Nephron progenitor cell (in vitro differentiated cells): ENCODE measurements around the gene MFNG.

ENCODE experiments used
- DNase-seq: peaks from one replicate; pipeline ENCODE4 v3.0.0; 2021
- H3K27ac Mint-ChIP-seq: 2 replicates; pipeline ENCODE4 v1.8.0; 2021; ENCODE audit warnings: mild to moderate bottlenecking, moderate library complexity, mixed read lengths
- H3K27me3 Mint-ChIP-seq: 2 replicates; pipeline ENCODE4 v1.8.0; 2021; ENCODE audit warnings: mild to moderate bottlenecking, low read depth, mixed read lengths; ENCODE audit not compliant: poor library complexity
- H3K36me3 Mint-ChIP-seq: 2 replicates; pipeline ENCODE4 v1.8.0; 2021; ENCODE audit warnings: low read depth, mixed read lengths
- H3K4me1 Mint-ChIP-seq: 2 replicates; pipeline ENCODE4 v1.8.0; 2021; ENCODE audit warnings: mixed read lengths
- H3K4me3 Mint-ChIP-seq: 2 replicates; pipeline ENCODE4 v1.8.0; 2021; ENCODE audit warnings: mild to moderate bottlenecking, moderate library complexity, mixed read lengths
- H3K9me3 Mint-ChIP-seq: 2 replicates; pipeline ENCODE4 v1.8.0; 2021; ENCODE audit warnings: mild to moderate bottlenecking, moderate library complexity, mixed read lengths
- CTCF ChIP-seq: fragments of 200-600 bp; sonication (generic); IDR thresholded peaks from 2 replicates; pipeline ENCODE4 v1.5.0; 2021; ENCODE audit warnings: antibody characterized with exemption

The MFNG gene

GRCh38 chr22:37421468-37421877 lies 64.7 kb downstream of the MFNG start:
- H3K27ac Mint-ChIP-seq = no peak overlapping the region
- peaks cover 99% of the 10 kb centered on the region for H3K27me3 Mint-ChIP-seq
- no peak for DNase-seq
- no peaks in the 10 kb centered on the region for H3K9me3 Mint-ChIP-seq
- H3K4me3 Mint-ChIP-seq = peak overlapping the region; percentile 38
- no peaks in the 10 kb centered on the region for H3K36me3 Mint-ChIP-seq
- no peak for TF ChIP-seq CTCF
- H3K4me1 Mint-ChIP-seq = peaks cover 32% of the 10 kb centered on the region

- no peaks in the 10 kb centered on the region for H3K36me3 Mint-ChIP-seq
- no peak for TF ChIP-seq CTCF
- H3K27me3 Mint-ChIP-seq = peaks cover 99% of the 10 kb centered on the region
- H3K4me3 Mint-ChIP-seq = peak overlapping the region; percentile 85
- DNase-seq = no peak
- no peak overlapping the region for H3K27ac Mint-ChIP-seq
- H3K9me3 Mint-ChIP-seq = no peaks in the 10 kb centered on the region
- H3K4me1 Mint-ChIP-seq = peaks cover 26% of the 10 kb centered on the region
Measured at GRCh38 chr22:37420686-37421467, 65.3 kb downstream of the MFNG start.

GRCh38 chr22:37419969-37420685 lies 66.1 kb downstream of the MFNG start:
- Mint-ChIP-seq H3K4me1 (peaks cover 24% of the 10 kb centered on the region), H3K36me3 (no peaks in the 10 kb centered on the region), H3K27me3 (peaks cover 98% of the 10 kb centered on the region), H3K4me3 (peak overlapping the region; percentile 85), H3K9me3 (no peaks in the 10 kb centered on the region), H3K27ac (no peak overlapping the region)
- no peak for TF ChIP-seq CTCF
- DNase-seq = peak; percentile 61

GRCh38 chr22:37419370-37419968 lies 66.7 kb downstream of the MFNG start:
- no peak overlapping the region for H3K27ac Mint-ChIP-seq
- TF ChIP-seq CTCF = no peak
- no peaks in the 10 kb centered on the region for H3K36me3 Mint-ChIP-seq
- H3K9me3 Mint-ChIP-seq = no peaks in the 10 kb centered on the region
- DNase-seq = no peak
- peak overlapping the region; percentile 59 for H3K4me3 Mint-ChIP-seq
- H3K4me1 Mint-ChIP-seq = peaks cover 24% of the 10 kb centered on the region
- peaks cover 94% of the 10 kb centered on the region for H3K27me3 Mint-ChIP-seq
